ENCODE measurements around the gene NAALADL2.

Gene NAALADL2

GRCh38 chr3:175617247-175617646 is 758.1 kb downstream of the NAALADL2 start:
- DNase-seq = no peak

DNA sequence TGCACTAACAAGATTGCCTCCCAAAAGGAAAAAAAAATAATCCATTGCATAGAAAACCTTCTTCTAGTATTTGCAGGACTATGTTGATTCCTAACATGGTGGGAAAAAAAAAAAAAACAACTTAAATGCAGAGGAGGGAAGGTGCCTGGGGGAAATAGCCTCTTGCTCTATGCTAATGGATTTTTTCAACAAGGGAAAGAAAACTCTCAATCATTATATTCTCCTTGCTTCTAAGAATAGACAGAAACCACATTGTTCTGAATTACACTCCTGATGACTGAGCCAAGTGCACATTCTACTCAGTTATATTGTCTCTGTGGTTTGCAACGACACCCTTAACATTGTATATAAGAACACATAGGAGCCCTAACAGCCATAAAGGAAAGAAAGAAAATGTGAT is 760.2 kb downstream of the NAALADL2 start:
- peak; percentile 50 for DNase-seq

DNA sequence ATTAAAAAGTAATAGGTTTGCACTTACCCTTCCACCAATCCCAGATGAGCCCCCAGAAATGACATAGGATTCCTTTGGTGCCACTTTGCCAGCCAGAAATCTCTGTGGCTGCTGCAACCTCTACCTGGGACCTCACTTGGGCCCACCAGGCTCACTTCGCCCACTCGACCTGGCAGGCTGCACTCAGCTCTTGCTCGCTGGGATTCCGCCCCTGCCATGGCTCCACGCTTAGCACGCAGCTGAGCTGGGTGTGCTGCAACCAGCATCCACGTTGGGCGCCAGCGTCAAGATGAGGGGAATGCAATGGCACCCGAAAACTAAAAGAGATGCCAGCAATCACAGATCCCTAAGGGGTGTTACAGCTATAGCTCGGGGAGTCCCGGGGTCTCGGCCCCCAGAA is 761.0 kb downstream of the NAALADL2 start:
- no peak for DNase-seq

- DNase-seq = no peak
Measured at GRCh38 chr3:175620532-175620931, 761.4 kb downstream of the NAALADL2 start.

DNA sequence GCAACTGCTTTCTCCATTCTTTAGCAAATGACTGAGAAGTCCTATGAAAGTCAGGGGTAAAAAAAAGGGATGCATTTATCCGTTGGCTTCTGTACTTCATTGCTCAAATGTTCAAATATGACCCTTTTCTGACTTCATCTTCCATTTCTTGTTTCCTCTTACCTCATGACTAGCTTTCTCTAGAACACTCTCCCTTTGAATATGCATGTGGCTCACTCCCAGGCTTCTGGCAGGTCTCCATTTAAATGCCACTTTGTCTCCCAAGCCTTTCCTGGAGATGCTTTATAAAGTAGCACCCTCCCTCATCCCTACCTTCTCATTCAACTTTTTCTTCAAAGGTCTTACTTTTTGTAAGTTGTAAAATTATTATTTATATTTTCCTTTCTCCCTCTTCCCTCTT is 781.8 kb downstream of the NAALADL2 start:
- DNase-seq = no peak

DNA sequence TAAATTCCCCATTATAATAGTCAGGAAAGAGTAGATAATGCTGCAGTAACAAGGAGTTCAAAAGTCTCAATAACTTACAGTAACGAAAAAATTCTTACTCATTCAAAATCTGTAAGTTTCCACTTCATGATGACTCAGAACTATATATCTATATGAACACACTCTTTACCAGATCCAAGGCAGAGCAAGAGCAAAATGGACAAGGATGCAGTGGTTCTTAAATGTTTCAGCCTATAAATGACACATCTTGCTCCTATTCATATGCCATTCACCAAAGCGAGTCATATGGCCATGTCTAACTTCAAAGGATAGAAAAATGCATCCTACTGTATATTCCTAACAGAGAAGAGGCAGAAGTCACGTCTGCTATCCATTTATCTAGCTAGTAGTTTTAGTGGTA is 787.7 kb downstream of the NAALADL2 start:
- DNase-seq = no peak

- DNase-seq = no peak
Measured at GRCh38 chr3:175648899-175649298, 789.8 kb downstream of the NAALADL2 start.

DNA sequence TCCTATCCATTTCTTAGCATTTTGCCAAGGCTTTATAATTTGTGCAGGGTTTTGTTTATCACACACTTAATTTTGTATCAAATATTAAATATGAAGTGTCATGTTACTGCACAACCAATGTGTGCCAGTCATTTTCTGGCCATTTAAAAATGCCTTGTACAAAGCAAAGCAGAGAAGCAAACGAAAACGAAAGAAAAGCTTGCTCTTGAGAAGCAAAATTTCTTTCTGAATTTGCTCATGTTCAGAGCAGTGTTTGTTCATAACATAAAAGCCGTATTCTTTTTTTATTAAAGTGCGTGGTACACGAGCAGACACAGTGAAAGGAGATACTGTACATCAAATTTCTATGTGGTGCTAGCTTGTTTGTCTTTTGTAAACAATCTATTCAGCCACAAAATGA is 792.6 kb downstream of the NAALADL2 start:
- DNase-seq = no peak

DNA sequence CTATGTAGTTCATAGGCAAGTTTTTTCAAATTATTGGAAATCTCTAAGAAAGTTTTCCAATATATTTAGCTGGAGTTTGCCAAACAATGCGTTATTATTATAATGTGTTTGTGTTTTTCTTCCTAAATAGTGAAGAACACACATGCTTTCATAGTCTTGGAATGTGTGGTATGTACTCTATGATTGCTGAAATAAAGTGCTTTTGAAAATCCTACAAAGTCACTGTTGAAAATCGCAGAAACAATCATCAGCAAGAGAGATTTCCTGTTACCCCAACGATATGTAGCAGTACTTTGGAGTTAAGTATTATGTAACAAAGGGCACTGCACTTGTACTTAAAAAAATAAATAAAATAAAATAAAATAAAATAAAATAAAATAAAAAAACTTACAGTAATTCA is 796.2 kb downstream of the NAALADL2 start:
- no peak for DNase-seq

GRCh38 chr3:175656461-175656860 is 797.3 kb downstream of the NAALADL2 start:
- DNase-seq = no peak

DNA sequence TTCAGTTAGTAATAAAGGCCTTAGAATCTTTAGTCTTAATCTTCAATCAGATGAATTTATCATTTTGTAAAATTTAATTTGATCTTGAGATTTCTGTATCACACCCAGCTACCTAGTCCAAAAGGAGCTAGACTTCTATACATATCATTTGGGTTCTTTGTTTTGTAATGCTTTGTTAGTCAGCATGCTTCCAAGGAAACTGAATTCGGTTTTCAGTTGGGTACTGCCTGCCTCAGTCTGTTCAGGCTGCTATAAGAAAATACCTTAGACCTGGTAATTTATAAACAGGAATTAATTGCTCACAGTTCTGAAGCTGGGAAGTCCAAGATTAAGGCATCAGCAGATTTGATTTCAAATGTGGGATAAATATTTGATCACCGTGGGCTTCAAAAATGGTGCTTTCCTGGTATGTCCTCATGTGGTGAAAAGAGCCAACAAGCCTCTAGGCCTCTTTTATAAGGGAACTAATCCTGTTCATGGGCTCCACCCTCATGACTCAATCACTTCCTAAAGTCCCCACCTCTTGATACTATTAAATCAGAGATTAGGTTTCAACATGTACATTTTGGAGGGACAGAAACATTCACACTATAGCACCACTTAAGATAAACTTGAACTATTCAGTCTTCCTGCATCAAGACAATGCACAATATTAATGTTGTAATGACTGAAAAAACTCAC is 800.7 kb downstream of the NAALADL2 start:
- no peak for DNase-seq

- DNase-seq = no peak
Measured at GRCh38 chr3:175662815-175663214, 803.7 kb downstream of the NAALADL2 start.

DNA sequence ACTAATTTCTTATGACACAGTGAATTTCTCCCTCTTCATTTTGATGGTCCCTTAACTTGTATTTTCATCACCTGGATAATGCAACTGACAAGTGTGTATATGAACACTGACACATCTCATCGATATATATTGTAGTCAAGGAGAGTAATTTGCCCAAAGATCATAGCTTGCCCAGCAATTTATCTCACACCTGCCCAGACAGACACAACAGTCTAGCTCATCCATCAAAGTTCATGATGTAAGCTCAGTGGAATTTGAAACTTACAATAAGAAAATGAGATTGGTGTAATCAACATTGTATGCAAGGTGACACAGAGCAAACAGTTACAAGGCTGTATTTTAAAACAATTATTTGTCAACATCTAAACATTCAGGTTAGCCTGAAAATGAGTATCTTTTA is 805.8 kb downstream of the NAALADL2 start:
- DNase-seq = no peak

- DNase-seq = no peak
Measured at GRCh38 chr3:175668300-175668699, 809.2 kb downstream of the NAALADL2 start.

GRCh38 chr3:175670557-175670956 is 811.4 kb downstream of the NAALADL2 start:
- DNase-seq = no peak

- DNase-seq = no peak
Measured at GRCh38 chr3:175672119-175672689, 813.1 kb downstream of the NAALADL2 start.

DNA sequence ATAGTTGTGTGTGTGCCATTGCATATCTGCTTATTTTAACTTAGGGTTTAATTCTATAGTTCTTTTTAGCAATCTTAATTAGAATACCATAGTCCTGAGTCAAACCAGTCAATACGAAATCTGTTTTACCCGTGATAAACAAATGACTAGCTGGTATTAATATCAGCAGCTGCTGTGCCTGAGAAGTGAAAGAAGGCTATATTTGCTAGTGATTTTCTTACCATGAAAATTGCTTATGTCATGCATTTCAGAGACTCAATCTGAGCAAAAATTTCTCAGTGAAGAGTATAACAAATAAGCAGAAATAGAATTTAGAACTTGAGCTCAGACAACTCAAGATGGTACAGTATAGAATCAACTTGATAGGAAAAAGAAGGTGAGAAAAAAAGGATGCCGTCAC is 820.4 kb downstream of the NAALADL2 start:
- no peak for DNase-seq

GRCh38 chr3:175692256-175692655 is 833.1 kb downstream of the NAALADL2 start:
- no peak for DNase-seq

GRCh38 chr3:175695251-175695650 is 836.1 kb downstream of the NAALADL2 start:
- DNase-seq = no peak

- no peak for DNase-seq
Measured at GRCh38 chr3:175702956-175703355, 843.8 kb downstream of the NAALADL2 start.

GRCh38 chr3:175704366-175705055 is 845.4 kb downstream of the NAALADL2 start:
- no peak for DNase-seq

DNA sequence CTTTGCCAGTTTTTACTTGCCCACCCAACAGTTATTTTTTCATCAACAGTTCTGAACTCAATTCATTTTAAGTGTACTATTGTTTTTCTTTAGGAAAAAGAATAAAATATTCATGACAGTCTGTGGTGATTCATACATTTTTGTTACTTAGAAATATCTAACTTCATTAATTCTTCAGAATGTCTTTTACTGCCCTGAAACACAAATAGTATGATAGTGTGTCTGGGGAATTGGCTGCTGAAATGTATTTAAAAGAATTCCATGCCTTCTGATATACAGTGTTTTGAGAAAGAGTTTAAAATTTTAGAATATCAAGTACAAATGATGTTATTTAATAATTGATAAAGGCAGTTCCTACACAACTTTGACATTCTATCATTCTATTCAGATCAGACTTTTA is 854.1 kb downstream of the NAALADL2 start:
- no peak for DNase-seq

DNA sequence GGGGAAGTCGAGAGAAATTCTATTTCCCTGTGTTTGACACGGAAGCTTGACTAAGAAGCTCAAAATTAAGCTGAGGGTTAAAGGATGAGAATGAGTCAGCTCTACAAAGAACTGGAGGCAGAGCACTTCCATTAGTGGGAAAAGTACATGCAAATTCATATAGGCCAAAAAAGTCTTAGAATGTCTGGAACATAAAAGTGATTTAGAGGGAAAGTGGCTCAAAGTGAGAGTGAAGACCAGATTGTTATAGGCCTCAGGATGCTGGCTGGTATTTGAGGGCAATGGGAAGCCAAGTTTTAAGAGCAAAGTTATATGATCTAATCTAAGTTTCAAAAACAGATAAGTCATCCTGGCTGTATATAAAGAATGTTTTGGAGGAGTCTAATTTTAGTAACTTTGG is 857.3 kb downstream of the NAALADL2 start:
- no peak for DNase-seq

- DNase-seq = no peak
Measured at GRCh38 chr3:175726228-175726627, 867.1 kb downstream of the NAALADL2 start.

- DNase-seq = no peak
Measured at GRCh38 chr3:175728566-175728965, 869.4 kb downstream of the NAALADL2 start.

All from DMS79 treated with DMSO at 0.1 percent for 48 hours (cell line).